Hepatocyte (in vitro differentiated cells): ENCODE data around the gene DDX1. TPM values are rescaled to one million over a fixed set of nuclear protein-coding genes. Genes with fewer than 3 reads are reported as not detected.
"Not testable (repeated sequence)": the region's sequence is repeated elsewhere in the genome, so short reads cannot be mapped to it uniquely, and the experiment has no call there.

Experiments used
- DNase-seq: peaks from one replicate; pipeline ENCODE4 v3.0.0-alpha.2; 2016; ENCODE audit warnings: low spot score
- H2AFZ ChIP-seq: fragments of 200-600 bp; sonication (generic); 2 replicates; pipeline ENCODE4 v1.6.0; 2016; ENCODE audit warnings: antibody characterized with exemption, mild to moderate bottlenecking
- H3K27ac ChIP-seq: fragments of 200-600 bp; sonication (generic); 2 replicates; pipeline ENCODE4 v1.5.1; 2016; ENCODE audit warnings: mild to moderate bottlenecking
- H3K27me3 ChIP-seq: fragments of 200-600 bp; sonication (generic); 2 replicates; pipeline ENCODE4 v1.6.1; 2016
- H3K36me3 ChIP-seq: fragments of 200-600 bp; sonication (generic); replicated peaks from 2 replicates; pipeline ENCODE4 v1.5.1; 2016; ENCODE audit warnings: low read depth; ENCODE audit not compliant: insufficient read depth
- H3K4me1 ChIP-seq: fragments of 200-600 bp; sonication (generic); 2 replicates; pipeline ENCODE4 v1.5.1; 2016; ENCODE audit warnings: mild to moderate bottlenecking, moderate library complexity; ENCODE audit not compliant: insufficient read depth
- H3K4me2 ChIP-seq: fragments of 200-600 bp; sonication (generic); 2 replicates; pipeline ENCODE4 v1.6.0; 2016
- H3K4me3 ChIP-seq: fragments of 200-600 bp; sonication (generic); 2 replicates; pipeline ENCODE4 v1.5.1; 2016; ENCODE audit warnings: mild to moderate bottlenecking
- H3K79me2 ChIP-seq: fragments of 200-600 bp; sonication (generic); 2 replicates; pipeline ENCODE4 v1.6.0; 2017; ENCODE audit warnings: mild to moderate bottlenecking
- H3K9me2 ChIP-seq: fragments of 200-600 bp; sonication (generic); replicated peaks from 2 replicates; pipeline ENCODE4 v1.6.0; 2017; ENCODE audit warnings: mild to moderate bottlenecking; ENCODE audit not compliant: insufficient read depth
- H3K9me3 ChIP-seq: fragments of 200-600 bp; sonication (generic); 2 replicates; pipeline ENCODE4 v1.5.1; 2016; ENCODE audit warnings: low read depth, mild to moderate bottlenecking
- H4K20me1 ChIP-seq: fragments of 200-600 bp; sonication (generic); 2 replicates; pipeline ENCODE4 v1.6.0; 2016; ENCODE audit warnings: mild to moderate bottlenecking; ENCODE audit not compliant: insufficient read depth, poor library complexity, severe bottlenecking
- EZH2 ChIP-seq: fragments of 200-600 bp; sonication (generic); IDR thresholded peaks from 2 replicates; pipeline ENCODE4 v1.6.1; 2016; ENCODE audit warnings: antibody characterized with exemption, mild to moderate bottlenecking, borderline replicate concordance
- EZH2phosphoT487 ChIP-seq: fragments of 200-600 bp; sonication (generic); IDR thresholded peaks from one replicate; pipeline ENCODE4 v1.6.1; 2018; ENCODE audit warnings: antibody characterized with exemption, mild to moderate bottlenecking, low read depth, moderate library complexity; ENCODE audit not compliant: unreplicated experiment, severe bottlenecking
- WGBS: methylation state at CpG from one replicate; pipeline ENCODE4 v1.1.6; 2016; ENCODE audit warnings: low lambda C conversion rate; ENCODE audit errors: missing lambda C conversion rate; 5-methylcytosine and 5-hydroxymethylcytosine counted together
- polyA plus RNA-seq: library from polyadenylated mRNA; unstranded; fragments of >200 nt; fragmentation: Nextera tagmentation; extraction: Ambion mirVana; gene quantifications from 2 replicates; pipeline ENCODE4 v1.2.1, GENCODE V29; 2016
- total RNA-seq: library from RNA; depleted of rRNA; stranded (reverse); fragments of >200 nt; gene quantifications from 2 replicates; pipeline ENCODE4 v1.2.3, GENCODE V29; 2014
- TF ChIP-seq, protein P1 (sequence below): fragments of 200-600 bp; sonication (generic); IDR thresholded peaks from 2 replicates; pipeline ENCODE4 v1.5.1; 2016; ENCODE audit warnings: antibody characterized with exemption, mild to moderate bottlenecking; ENCODE audit not compliant: poor library complexity

The DDX1 gene
- total and polyA plus RNA-seq, 2 experiments from 2014 or later, result 70.2 to 76.2 TPM

- H3K9me2 ChIP-seq, result no peaks in the 10 kb centered on the region
- H3K36me3 ChIP-seq, result peaks cover 2% of the 10 kb centered on the region
- no peaks in the 10 kb centered on the region for H3K79me2 ChIP-seq
- no peak overlapping the region for H3K4me2 ChIP-seq
- no peaks in the 10 kb centered on the region for H3K27me3 ChIP-seq
- no peak overlapping the region for H2AFZ ChIP-seq
- WGBS, result 92% methylated on average over 1 of the region's 1 CpG
- DNase-seq, result no peak
- TF ChIP-seq EZH2phosphoT487 (no peak), EZH2 (no peak)
- TF ChIP-seq, protein P1, sequence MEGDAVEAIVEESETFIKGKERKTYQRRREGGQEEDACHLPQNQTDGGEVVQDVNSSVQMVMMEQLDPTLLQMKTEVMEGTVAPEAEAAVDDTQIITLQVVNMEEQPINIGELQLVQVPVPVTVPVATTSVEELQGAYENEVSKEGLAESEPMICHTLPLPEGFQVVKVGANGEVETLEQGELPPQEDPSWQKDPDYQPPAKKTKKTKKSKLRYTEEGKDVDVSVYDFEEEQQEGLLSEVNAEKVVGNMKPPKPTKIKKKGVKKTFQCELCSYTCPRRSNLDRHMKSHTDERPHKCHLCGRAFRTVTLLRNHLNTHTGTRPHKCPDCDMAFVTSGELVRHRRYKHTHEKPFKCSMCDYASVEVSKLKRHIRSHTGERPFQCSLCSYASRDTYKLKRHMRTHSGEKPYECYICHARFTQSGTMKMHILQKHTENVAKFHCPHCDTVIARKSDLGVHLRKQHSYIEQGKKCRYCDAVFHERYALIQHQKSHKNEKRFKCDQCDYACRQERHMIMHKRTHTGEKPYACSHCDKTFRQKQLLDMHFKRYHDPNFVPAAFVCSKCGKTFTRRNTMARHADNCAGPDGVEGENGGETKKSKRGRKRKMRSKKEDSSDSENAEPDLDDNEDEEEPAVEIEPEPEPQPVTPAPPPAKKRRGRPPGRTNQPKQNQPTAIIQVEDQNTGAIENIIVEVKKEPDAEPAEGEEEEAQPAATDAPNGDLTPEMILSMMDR, result no peak
- H3K27ac ChIP-seq, result no peak overlapping the region
- no peaks in the 10 kb centered on the region for H3K4me1 ChIP-seq
- H4K20me1 ChIP-seq, result no peaks in the 10 kb centered on the region
- no peaks in the 10 kb centered on the region for H3K9me3 ChIP-seq
- H3K4me3 ChIP-seq, result no peak overlapping the region
These were observed 17.8 kb downstream of the DDX1 start for GRCh38 chr2:15609341-15610042.

DNA sequence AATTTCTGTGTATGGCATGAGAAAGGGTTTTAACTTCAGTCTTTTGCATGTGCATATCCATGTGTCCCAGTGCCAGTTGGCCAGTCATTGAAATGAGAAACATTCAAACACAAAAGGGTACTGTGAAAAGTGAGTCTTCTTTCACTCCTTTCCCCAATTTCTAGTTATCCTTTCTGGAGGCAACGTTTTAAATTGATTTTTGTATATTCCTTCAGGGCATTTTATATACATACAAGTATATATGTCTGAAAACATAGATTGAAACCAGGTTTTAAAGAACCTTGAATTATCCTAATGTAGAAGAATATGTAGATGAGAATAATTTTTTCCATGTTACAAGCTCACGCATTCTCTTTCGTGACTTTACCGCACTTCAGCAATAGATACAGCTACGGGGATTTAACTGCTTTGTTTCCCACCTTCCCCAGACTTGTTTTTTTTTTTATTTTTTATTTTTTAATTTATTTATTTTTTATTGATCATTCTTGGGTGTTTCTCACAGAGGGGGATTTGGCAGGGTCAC lies 18.8 kb downstream of the DDX1 start:
- DNase-seq, result no peak
- H3K4me2 ChIP-seq, result no peak overlapping the region
- H3K27ac ChIP-seq, result no peak overlapping the region
- H2AFZ ChIP-seq, result no peak overlapping the region
- no peaks in the 10 kb centered on the region for H3K9me2 ChIP-seq
- no peaks in the 10 kb centered on the region for H3K9me3 ChIP-seq
- H3K79me2 ChIP-seq, result no peaks in the 10 kb centered on the region
- H4K20me1 ChIP-seq, result no peaks in the 10 kb centered on the region
- H3K4me3 ChIP-seq, result no peak overlapping the region
- WGBS, result 96% methylated on average over 5 of the region's 5 CpGs
- H3K27me3 ChIP-seq, result no peaks in the 10 kb centered on the region
- peaks cover 2% of the 10 kb centered on the region for H3K36me3 ChIP-seq
- TF ChIP-seq, protein P1, result no peak
- TF ChIP-seq EZH2 (no peak), EZH2phosphoT487 (no peak)
- no peaks in the 10 kb centered on the region for H3K4me1 ChIP-seq

DNA sequence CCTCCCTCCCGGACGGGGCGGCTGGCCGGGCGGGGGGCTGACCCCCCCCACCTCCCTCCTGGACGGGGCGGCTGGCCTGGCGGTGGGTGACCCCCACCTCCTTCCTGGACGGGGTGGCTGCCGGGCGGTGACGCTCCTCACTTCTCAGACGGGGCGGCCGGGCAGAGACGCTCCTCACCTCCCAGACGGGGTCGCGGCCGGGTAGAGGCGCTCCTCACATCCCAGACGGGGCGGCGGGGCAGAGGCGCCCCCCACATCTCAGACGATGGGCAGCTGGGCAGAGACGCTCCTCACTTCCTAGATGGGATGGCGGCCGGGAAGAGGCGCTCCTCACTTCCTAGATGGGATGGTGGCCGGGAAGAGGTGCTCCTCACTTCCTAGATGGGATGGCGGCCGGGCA lies 20.4 kb downstream of the DDX1 start:
- not testable (repeated sequence) for H3K4me2 ChIP-seq, DNase-seq, H3K36me3 ChIP-seq, H3K27ac ChIP-seq, H3K4me3 ChIP-seq, H3K9me3 ChIP-seq, H3K79me2 ChIP-seq, H4K20me1 ChIP-seq, H3K9me2 ChIP-seq, H3K4me1 ChIP-seq, H3K27me3 ChIP-seq, H2AFZ ChIP-seq
- 77% methylated on average over 7 of the region's 33 CpGs for WGBS

DNA sequence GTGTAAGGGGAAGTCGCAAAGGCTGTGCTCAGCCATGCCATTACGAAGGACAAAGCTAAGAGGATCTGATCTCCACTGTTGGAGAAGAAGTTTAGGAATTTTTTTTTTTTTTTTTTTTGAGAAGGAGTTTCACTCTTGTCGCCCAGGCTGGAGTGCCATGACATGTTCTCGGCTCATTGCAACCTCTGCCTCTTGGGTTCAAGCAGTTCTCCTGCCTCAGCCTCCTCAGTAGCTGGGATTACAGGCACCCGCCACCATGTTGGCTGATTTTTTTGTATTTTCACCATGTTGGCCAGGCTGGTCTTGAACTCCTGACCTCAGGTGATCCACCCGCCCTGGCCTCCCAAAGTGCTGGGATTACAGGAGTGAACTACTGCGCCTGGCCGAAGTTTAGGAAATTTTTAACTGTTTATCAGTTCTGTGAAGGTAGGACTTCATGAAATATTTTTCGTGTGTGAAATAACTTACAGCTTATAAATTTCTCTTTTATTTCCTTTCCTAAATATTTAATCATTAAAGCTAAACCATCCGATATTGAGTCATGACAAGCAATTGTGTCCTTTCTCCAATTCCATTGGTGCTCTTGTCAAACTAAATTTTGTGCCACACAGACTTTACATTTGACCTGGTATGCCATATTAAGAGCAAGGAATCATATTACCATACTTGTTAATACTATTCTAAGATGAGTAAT lies 22.2 kb downstream of the DDX1 start:
- H3K27me3 ChIP-seq, result no peaks in the 10 kb centered on the region
- H3K4me3 ChIP-seq, result no peak overlapping the region
- H3K9me2 ChIP-seq, result no peaks in the 10 kb centered on the region
- peaks cover 2% of the 10 kb centered on the region for H3K36me3 ChIP-seq
- H3K4me2 ChIP-seq, result no peak overlapping the region
- no peak for DNase-seq
- no peak overlapping the region for H2AFZ ChIP-seq
- no peaks in the 10 kb centered on the region for H4K20me1 ChIP-seq
- no peaks in the 10 kb centered on the region for H3K79me2 ChIP-seq
- H3K4me1 ChIP-seq, result no peaks in the 10 kb centered on the region
- 97% methylated on average over 10 of the region's 10 CpGs for WGBS
- H3K9me3 ChIP-seq, result no peaks in the 10 kb centered on the region
- TF ChIP-seq, protein P1, result no peak
- TF ChIP-seq EZH2, result no peak
- no peak for TF ChIP-seq EZH2phosphoT487
- H3K27ac ChIP-seq, result no peak overlapping the region
